GM18498 (cell line): Measurements from ENCODE around the gene IRF2BP2.

Experiments used
- ATAC-seq: cut with Tn5 transposase; IDR thresholded peaks from one replicate; pipeline ENCODE4 v1.9.1; 2021; ENCODE audit warnings: mild to moderate bottlenecking, moderate library complexity; ENCODE audit not compliant: unreplicated experiment

IRF2BP2 gene

DNA sequence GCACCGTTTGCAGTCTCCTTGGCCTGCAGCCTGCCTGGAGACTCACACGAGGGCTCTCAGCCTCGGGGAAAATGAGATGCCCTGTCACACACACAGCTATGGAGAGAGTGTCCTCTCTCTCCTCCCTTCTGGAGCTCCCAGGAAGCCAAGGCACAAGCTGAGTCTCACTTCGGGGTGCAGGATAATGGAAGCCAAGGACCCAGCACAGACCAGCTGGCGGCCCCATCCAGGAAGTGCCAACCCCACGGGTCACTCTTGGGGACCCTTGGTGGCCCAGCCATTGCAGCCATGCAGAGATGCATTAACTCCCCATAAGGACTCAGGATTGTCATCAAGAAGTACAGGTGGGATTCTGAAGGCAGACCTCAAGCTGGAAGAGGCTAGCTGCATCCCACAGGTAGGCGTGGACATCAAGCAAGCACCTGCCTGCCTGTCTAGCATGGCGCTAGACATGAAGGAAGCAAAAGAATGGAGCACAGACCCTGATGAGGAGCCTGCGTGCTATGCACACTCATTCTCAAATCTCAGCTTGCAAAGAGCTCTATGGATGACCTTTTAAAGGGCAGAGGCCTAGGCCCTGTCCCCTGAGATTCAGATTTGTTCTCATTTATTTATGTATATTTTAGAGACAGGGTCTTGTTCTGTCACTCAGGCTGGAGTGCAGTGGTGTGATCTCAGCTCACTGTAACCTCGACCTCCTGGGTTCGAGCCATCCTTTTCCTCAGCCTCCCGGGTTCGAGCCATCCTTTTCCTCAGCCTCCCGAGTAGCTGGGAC, 49.9 kb downstream of the IRF2BP2 start:
- ATAC-seq = no peak

DNA sequence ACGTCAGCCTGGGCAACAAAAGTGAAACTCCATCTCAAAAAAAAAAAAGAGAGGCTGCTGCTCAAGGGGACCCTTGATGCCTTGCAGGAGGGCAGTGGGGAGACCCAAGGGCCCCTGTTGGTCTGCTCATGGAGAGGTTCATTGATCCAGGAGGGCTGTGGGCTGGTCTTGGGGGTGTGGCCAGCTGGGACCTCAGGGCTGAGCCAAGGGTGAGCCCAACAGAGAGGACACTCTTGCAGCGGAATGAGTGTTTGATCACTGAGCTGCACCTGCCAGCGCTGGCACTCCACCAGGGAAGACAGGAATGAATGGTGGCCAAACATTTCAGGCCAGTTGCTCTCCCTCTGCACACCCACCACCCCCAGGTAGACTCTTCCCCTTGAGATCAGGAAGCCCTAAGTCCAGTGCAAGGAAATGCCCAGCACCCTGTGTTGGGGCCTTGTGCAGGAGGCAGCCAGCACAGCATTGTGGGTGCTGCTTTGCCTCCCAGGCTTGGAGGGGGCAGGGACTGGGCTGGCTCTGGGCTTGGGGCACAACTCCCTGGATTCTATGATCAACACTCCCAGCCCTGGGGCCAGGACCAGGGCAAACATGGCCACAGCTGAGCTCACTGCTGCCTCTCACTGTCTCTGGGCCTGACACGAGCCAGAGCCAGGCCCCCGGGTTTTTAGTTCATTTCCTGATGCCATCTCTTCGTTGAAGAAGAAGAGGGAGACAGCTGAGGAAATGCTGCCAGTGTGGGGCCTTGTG, 50.7 kb downstream of the IRF2BP2 start:
- no peak for ATAC-seq

DNA sequence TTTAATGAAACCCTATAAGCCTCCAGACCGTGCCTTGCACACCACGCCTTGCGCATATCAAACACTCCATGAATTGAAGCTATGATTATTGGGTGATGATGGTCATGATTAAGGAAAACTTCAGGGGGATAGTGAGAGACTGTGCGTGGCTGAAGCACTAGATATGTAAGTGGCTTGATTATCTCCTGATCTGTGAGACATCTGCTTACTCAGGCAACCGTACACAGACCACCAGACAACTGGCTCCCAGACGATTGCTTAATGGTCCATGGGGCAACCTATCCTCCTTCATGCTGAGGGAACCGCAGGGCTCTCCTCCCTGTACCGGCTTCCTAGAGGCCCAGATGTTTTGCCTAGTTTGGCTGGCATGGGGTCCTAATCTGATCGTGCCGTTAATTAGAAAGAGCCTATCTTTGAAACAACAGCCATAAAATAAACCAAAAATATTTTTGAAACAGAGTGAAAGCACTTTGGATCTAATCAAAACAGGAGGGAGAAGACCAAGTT, 51.6 kb downstream of the IRF2BP2 start:
- no peak for ATAC-seq

DNA sequence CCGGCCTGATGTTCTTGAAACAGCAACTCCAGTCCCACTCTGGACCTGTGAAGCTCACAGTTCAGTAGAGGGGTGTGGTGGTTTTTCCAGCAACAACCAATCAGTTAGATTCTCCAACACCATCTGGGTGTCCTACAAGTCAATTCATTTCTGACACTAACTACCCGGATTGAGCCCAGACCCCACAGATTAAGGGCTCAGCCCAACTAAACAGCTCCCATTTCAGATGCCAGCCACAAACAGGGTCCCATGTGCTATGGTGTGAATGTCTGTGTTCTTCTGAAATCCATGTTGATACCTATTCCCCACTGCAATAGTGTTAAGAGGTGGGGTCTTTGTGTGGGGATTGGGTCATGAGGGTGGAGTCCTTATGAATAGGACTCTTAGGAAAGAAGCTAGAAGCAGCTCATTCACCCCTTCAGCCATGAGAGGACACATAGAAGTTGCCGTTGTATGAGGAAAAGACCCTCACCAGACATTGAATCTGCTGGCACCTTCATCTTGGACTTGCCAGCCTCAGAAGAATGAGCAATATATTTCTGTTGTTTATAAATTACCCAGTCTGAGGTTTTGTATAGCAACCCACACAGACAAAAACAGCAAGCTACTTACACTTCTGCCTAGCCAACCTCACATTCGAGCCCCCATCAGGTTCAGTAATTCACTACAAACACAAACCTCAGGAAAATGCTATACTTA, 53.6 kb downstream of the IRF2BP2 start:
- ATAC-seq = no peak

- ATAC-seq = no peak
Measured at GRCh38 chr1:234555390-234556024, 54.5 kb downstream of the IRF2BP2 start.

DNA sequence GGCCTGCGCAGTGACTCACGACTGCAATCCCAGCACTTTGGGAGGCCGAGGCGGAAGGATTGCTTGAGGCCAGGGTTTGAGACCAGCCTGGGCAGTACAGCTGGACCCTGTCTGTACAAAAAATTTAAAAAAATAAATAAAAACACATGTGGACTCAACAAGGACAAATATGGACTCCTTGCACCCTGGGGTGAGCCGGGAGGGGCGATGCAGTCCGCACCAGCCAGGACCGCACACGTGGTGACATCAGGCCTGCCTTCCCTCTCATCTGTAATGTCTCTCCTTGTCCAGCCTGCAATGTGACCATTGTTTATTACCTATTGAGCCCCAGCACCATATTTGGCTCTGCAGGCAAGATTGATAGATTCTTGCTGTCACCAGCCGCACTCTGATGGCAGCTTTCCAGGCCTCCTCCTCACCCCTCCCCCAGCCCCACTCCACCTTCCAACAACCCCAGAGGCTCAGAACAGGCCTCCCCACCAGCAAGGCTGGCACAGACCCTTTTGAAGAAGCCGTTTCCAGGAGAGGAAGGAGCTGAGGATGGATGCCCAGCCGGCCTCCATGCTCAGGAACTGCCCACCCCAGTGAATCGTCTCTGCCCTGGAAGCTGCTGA, 55.2 kb downstream of the IRF2BP2 start:
- no peak for ATAC-seq
